SK-N-SH (cell line): Measurements from ENCODE around the gene LRMDA. TPM values are rescaled to one million over a fixed set of nuclear protein-coding genes. Genes with fewer than 3 reads are reported as not detected.

ENCODE experiments used
- CTCF ChIA-PET: fragments of 300-600, 350-600 bp; formaldehyde crosslinking; extraction: SDS; loops from one replicate; lab custom pipeline; 2021; lab: Yijun Ruan, JAX
- POLR2A ChIA-PET: fragments of 350-600 bp; sonication (Branson Sonifier 250); formaldehyde crosslinking; extraction: SDS; loops from one replicate; lab custom pipeline; 2020; ENCODE audit warnings: antibody characterized with exemption, inconsistent platforms; lab: Yijun Ruan, JAX
- DNase-seq: peaks from one replicate; pipeline ENCODE4 v3.0.0; 2012
- H2AFZ ChIP-seq: fragments of 200-600 bp; sonication (generic); 2 replicates; pipeline ENCODE4 v1.8.1; 2016; ENCODE audit warnings: antibody characterized with exemption, mild to moderate bottlenecking, low read depth
- H3F3A ChIP-seq: fragments of 200-600 bp; sonication (generic); replicated peaks from 2 replicates; pipeline ENCODE3; 2016; ENCODE audit warnings: antibody characterized with exemption, mild to moderate bottlenecking; ENCODE audit not compliant: insufficient read depth
- H3K27ac ChIP-seq, 2 experiments: fragments of 200-500 bp in 1 of 2; fragments of 200-600 bp in 1 of 2; sonication (Bioruptor generic) in 1 of 2; sonication (generic), shearing (Covaris generic) in 1 of 2; 2 replicates each; pipeline versions ENCODE4 v1.5.1 to v1.6.1; 2014 to 2016; ENCODE audit warnings: low read depth in 2 of 2, inconsistent platforms in 1 of 2, low read length in 1 of 2, mild to moderate bottlenecking in 1 of 2, mixed read lengths in 1 of 2
- H3K27me3 ChIP-seq: fragments of 200-600 bp; sonication (generic), shearing (Covaris generic); 2 replicates; pipeline ENCODE4 v1.6.1; 2016; ENCODE audit warnings: mixed run types; ENCODE audit not compliant: insufficient read depth
- H3K36me3 ChIP-seq, 2 experiments: fragments of 200-500 bp in 1 of 2; fragments of 200-600 bp in 1 of 2; sonication (Bioruptor generic) in 1 of 2; sonication (generic) in 1 of 2; replicated peaks in 1 of 2; 2 replicates each; pipeline versions ENCODE3 to v1.5.1; 2014 to 2016; ENCODE audit warnings: low read length in 1 of 2, mild to moderate bottlenecking in 1 of 2; ENCODE audit not compliant: insufficient read depth in 2 of 2, control insufficient read depth in 1 of 2
- H3K4me1 ChIP-seq, 2 experiments: fragments of 200-500 bp in 1 of 2; fragments of 200-600 bp in 1 of 2; sonication (Bioruptor generic) in 1 of 2; sonication (generic), shearing (Covaris generic) in 1 of 2; 2 replicates each; pipeline versions ENCODE4 v1.5.1 to v1.6.1; 2014 to 2016; ENCODE audit warnings: low read depth in 1 of 2, low read length in 1 of 2, mixed run types in 1 of 2; ENCODE audit not compliant: insufficient read depth in 2 of 2, control insufficient read depth in 1 of 2
- H3K4me2 ChIP-seq: fragments of 200-600 bp; sonication (generic), shearing (Covaris generic); 2 replicates; pipeline ENCODE4 v1.6.1; 2017; ENCODE audit warnings: mixed run types
- H3K4me3 ChIP-seq, 2 experiments: fragments of 200-500 bp in 1 of 2; fragments of 200-600 bp in 1 of 2; sonication (Bioruptor generic) in 1 of 2; sonication (generic), shearing (Covaris generic) in 1 of 2; 2 replicates each; pipeline versions ENCODE4 v1.5.1 to v1.8.1; 2014 to 2016; ENCODE audit warnings: low read depth in 2 of 2, inconsistent platforms in 1 of 2, low read length in 1 of 2, mild to moderate bottlenecking in 1 of 2, mixed read lengths in 1 of 2, moderate library complexity in 1 of 2
- H3K79me2 ChIP-seq: fragments of 200-600 bp; sonication (generic); 2 replicates; pipeline ENCODE4 v1.8.1; 2017; ENCODE audit warnings: mild to moderate bottlenecking; ENCODE audit not compliant: insufficient read depth
- H3K9ac ChIP-seq: fragments of 200-600 bp; sonication (generic); 2 replicates; pipeline ENCODE4 v1.6.1; 2017; ENCODE audit warnings: mixed run types
- H3K9me2 ChIP-seq: fragments of 200-600 bp; sonication (generic); 2 replicates; pipeline ENCODE4 v1.6.1; 2017; ENCODE audit warnings: mixed run types
- H3K9me3 ChIP-seq: fragments of 200-600 bp; sonication (generic); 2 replicates; pipeline ENCODE4 v1.6.1; 2017; ENCODE audit warnings: mixed run types, mild to moderate bottlenecking, moderate library complexity
- H4K20me1 ChIP-seq: fragments of 200-600 bp; sonication (generic); 2 replicates; pipeline ENCODE4 v1.6.1; 2017; ENCODE audit warnings: mild to moderate bottlenecking, mixed run types; ENCODE audit not compliant: insufficient read depth
- CHD2 ChIP-seq: fragments of 150-350 bp; IDR thresholded peaks from 2 replicates; pipeline ENCODE4 v1.6.1; 2018; ENCODE audit warnings: low read length; ENCODE audit not compliant: partially characterized antibody
- FOSL2 ChIP-seq: IDR thresholded peaks from 2 replicates; pipeline ENCODE4 v1.4.0; 2012; ENCODE audit warnings: low read depth, mild to moderate bottlenecking, moderate library complexity, borderline replicate concordance
- FOXJ3 ChIP-seq: sonication (generic); formaldehyde crosslinking; IDR thresholded peaks from 2 replicates; pipeline ENCODE4 v1.5.1; 2020; ENCODE audit warnings: mild to moderate bottlenecking, missing genetic modification reagents
- GATA2 ChIP-seq: sonication (generic); formaldehyde crosslinking; IDR thresholded peaks from 2 replicates; pipeline ENCODE4 v1.5.0; 2020; ENCODE audit warnings: mild to moderate bottlenecking, missing genetic modification reagents
- JUND ChIP-seq: IDR thresholded peaks from 2 replicates; pipeline ENCODE4 v1.4.0; 2012
- NRF1 ChIP-seq: IDR thresholded peaks from 2 replicates; pipeline ENCODE4 v1.6.1; 2012; ENCODE audit warnings: low read depth, mild to moderate bottlenecking, low read length
- PBX3 ChIP-seq: IDR thresholded peaks from 2 replicates; pipeline ENCODE4; 2012
- RAD21 ChIP-seq: IDR thresholded peaks from 2 replicates; pipeline ENCODE4 v1.6.1; 2012; ENCODE audit warnings: mild to moderate bottlenecking, low read length
- REST ChIP-seq: IDR thresholded peaks from 2 replicates; pipeline ENCODE4 v1.6.1; 2012; ENCODE audit warnings: mild to moderate bottlenecking, low read depth, low read length, moderate library complexity
- RXRA ChIP-seq: IDR thresholded peaks from 2 replicates; pipeline ENCODE4 v1.4.0; 2012; ENCODE audit warnings: low read depth, mild to moderate bottlenecking, borderline replicate concordance
- SMC3 ChIP-seq: IDR thresholded peaks from 2 replicates; pipeline ENCODE4 v1.6.1; 2012; ENCODE audit warnings: low read depth, low read length, improper control_type of control experiment
- TEAD4 ChIP-seq: IDR thresholded peaks from 2 replicates; pipeline ENCODE4 v1.4.0; 2012; ENCODE audit warnings: mild to moderate bottlenecking, borderline replicate concordance; ENCODE audit not compliant: insufficient read depth
- USF1 ChIP-seq: IDR thresholded peaks from 2 replicates; pipeline ENCODE4 v1.4.0; 2012; ENCODE audit warnings: low read depth, borderline replicate concordance
- USF2 ChIP-seq: fragments of 150-350 bp; IDR thresholded peaks from 2 replicates; pipeline ENCODE4 v1.6.1; 2017; ENCODE audit warnings: antibody characterized with exemption, low read length, low read depth, borderline replicate concordance
- YY1 ChIP-seq: IDR thresholded peaks from 2 replicates; pipeline ENCODE4 v1.4.0; 2012; ENCODE audit warnings: low read depth, mild to moderate bottlenecking
- ZBTB33 ChIP-seq: IDR thresholded peaks from 2 replicates; pipeline ENCODE4 v1.4.0; 2012; ENCODE audit warnings: low read depth, borderline replicate concordance
- WGBS: methylation state at CpG from one replicate; pipeline ENCODE4 v1.1.6; 2017; ENCODE audit warnings: low lambda C conversion rate; 5-methylcytosine and 5-hydroxymethylcytosine counted together
- polyA plus RNA-seq, 3 experiments: library from polyadenylated mRNA; depleted of rRNA; stranded (reverse); fragments of >200 nt; gene quantifications; 2 replicates each; pipeline ENCODE4 v1.2.3, GENCODE V29; 2012

The LRMDA gene
- polyA plus RNA-seq, 1 of the 3 experiments (the other 2 are of a cell fraction), result 0.95 TPM

- WGBS, result 85% methylated on average over 4 of the region's 4 CpGs
- no peak overlapping the region for H2AFZ ChIP-seq
- no peaks in the 10 kb centered on the region for H3K79me2 ChIP-seq
- no peaks in the 10 kb centered on the region for H4K20me1 ChIP-seq
- no peaks in the 10 kb centered on the region for H3K27me3 ChIP-seq
- TF ChIP-seq YY1, result no peak
- TF ChIP-seq PBX3, result no peak
- no peak for TF ChIP-seq GATA2 (CRISPR knock-in tag)
- no peak for TF ChIP-seq ZBTB33
- TF ChIP-seq NRF1, result no peak
- TF ChIP-seq FOXJ3 (CRISPR knock-in tag), result no peak
- TF ChIP-seq JUND, result no peak
- TF ChIP-seq TEAD4, result no peak
- TF ChIP-seq REST, result no peak
- no peak for TF ChIP-seq CHD2
- TF ChIP-seq RAD21, result no peak
- TF ChIP-seq RXRA, result no peak
- TF ChIP-seq SMC3, result no peak
- no peak for TF ChIP-seq USF2
- TF ChIP-seq USF1, result no peak
- no peak for TF ChIP-seq FOSL2
- TF ChIP-seq, all 33 proteins: peak for 0
- no peak for DNase-seq
- Histone ChIP-seq H3K9ac (no peak overlapping the region), H3K4me3 (no peak overlapping the region), H3K36me3 (no peaks in the 10 kb centered on the region), H3F3A (no peaks in the 10 kb centered on the region), H3K9me2 (no peaks in the 10 kb centered on the region), H3K9me3 (no peaks in the 10 kb centered on the region), H3K4me2 (no peak overlapping the region), H3K4me1 (no peaks in the 10 kb centered on the region), H3K27ac (no peak overlapping the region)
- ChIA-PET CTCF (no interaction called here), POLR2A (no interaction called here)
These were observed 68.2 kb downstream of the LRMDA start for GRCh38 chr10:75499556-75500160.
